ENCODE data around the gene CCN2.

The CCN2 gene

DNA sequence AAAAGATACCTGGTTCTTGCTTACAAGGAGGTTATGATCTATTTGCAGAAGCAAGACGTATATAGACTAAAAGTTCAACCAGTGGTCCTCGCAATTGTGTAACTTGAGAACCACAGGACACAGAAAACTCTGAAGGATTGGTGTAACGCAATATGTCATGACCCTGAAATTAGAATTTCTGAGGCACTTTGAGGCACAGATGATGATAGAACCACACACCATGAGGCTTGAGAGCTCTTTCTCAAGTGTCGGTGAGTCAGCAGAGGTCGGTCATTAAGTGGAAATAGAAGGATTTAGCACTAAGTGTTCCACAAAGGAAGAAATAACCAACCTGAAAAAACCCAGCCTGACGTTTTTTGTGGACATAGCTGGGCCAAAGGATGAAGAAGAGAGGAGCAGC lies 15.3 kb upstream of the CCN2 start:
- no peak for DNase-seq (ENCODE audit: low read depth)

DNA sequence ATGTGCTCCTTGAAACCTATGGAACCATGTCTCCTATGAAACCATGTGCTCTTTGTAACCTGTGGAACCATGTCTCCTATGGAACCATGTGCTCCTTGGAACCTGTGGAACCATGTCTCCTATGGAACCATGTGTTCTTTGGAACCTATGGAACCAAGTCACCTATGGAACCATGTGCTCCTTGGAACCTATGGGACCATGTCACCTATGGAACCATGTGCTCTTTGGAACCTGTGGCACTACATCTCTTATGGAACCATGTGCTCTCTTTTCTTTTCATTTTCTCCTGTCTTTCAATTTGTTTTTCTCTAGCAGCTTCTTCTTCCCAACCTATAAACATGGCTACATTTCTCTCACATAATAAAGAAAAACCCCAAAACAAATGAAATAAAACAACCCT lies 11.9 kb upstream of the CCN2 start:
- no peak for DNase-seq (ENCODE audit: low read depth)

DNA sequence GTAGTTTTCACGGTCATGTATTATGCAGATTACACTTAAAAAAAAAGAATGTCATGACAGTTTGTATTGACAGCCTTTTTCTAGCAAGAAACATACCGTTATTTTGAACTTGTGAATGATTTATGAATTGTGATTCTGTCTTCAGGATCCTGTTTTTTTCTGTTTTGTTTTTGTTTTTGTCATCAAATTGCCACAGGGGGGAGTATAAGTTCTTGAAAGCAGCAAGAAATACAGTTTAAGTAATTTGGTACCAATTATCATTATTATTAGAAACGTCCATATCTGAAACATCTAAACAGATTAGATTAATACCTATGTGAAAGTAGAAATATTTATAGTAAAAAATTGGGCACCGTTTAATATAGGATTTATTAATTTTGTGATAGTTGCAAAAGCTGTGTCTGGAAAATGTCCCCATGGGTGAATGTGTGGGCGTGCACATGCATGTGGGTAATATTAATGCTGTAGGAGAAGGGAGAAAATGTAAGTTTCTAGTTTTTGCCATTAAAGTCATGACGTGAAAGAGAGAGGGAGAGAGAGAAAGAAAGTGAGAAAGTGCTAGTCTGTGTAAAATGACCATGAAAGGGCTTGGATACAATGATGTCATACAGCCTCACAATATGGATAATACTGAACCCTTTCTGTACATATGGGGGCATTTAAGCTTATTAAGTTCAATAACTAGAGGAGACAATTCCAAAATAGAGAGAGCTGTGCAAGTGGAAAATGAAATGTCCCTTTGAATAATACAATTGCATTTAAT lies 9.4 kb upstream of the CCN2 start:
- no peak for DNase-seq (ENCODE audit: low read depth)

DNA sequence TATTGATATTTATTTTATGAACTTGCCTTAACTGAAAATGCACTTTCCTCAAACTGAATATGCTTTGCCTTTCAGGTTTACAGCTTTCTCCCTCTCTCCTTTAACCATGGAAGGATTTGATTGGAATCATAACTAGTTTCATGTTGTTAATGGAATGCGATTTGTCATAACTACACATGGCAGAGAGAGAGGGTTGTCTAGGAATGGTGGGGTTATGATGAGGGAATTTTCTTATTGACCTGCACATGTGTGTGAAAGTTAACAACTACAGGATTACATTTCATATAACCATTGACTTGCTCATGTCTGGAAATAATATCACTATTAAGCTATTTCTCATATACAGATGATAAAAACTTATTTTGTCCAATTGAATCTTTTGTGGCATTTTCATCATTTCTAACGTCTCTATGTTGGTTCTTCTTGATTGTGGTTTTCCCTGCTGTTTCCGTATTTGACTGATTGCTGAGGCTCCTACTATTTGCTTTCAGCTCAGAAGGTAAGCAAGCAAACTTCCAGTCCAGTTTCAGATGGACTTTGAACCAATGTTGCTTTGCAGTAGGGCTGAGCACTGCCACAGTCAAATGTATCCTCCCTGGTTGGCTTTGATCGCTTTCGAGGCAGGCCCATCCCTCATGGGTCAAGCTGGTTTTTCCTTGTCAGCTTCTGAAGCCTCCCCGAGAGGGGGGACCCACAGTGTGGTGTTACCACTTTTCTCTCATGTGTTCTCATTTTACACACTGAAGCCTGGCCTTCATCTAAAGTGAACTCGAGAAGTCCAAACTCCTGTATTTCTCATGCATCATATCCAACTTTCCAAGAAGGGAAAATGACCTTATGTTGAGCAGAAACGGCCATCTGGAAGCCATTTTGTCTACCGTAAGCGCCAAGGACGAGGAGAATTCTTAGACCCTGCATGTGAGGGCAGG lies 7.6 kb upstream of the CCN2 start:
- DNase-seq (ENCODE audit: low read depth), result no peak

DNA sequence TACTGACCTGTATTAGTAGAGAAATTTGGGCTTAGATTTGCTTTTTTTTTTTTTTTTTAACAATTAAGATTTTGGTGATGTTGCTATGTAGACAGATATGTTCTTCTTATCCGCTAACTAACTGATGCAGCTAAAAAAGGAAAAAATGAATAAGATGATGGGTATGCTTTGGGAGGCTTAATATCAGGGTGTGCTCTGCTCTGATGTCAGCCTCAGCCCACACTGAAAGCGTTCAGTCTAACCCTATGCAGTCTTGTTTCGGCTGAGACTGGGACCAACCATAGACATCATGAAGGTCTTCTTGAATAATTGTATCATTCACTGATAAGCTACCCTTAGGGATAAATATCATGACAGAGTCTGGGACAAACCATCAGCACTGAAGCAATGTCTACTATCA lies 6.9 kb upstream of the CCN2 start:
- DNase-seq (ENCODE audit: low read depth), result no peak

DNA sequence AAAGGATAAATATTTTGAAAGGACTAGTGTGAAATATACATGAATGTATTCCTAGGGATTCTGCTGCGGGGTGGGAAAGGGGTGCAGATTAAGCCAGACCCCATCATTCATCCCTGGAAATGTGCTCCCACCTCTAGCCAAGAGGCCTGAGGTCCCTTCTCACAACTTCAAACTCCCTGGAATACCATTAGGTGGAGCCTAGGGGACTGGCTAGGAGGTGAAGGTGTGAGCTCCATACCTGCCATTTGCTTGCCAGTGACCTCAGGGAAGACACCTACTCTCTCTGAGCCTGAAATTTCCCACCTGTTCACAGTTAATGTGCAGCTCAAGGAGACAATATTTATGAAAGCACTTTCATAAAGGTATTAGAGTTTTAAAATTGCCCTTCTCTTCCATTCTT lies 4.7 kb upstream of the CCN2 start:
- DNase-seq (ENCODE audit: low read depth), result no peak

DNA sequence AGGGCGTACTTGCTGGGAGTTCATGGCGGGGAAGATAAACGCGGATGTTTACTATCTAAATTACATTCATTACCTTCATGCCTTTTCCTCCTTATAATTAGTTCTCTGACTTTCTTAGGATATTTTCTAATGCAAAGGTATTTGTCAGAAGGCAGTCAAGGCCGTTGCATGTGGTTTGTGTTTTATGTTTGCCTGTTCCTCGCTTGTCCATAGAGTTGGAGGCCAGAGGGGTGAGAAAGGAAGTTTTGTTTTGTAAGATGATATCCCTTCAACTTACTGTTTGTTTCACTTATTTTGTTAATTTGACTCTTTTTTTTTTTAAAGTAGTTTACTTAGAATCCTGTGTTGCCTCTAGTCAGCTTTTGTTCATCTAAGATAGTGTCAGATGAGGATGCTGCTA lies 4.0 kb upstream of the CCN2 start:
- no peak for DNase-seq (ENCODE audit: low read depth)

DNA sequence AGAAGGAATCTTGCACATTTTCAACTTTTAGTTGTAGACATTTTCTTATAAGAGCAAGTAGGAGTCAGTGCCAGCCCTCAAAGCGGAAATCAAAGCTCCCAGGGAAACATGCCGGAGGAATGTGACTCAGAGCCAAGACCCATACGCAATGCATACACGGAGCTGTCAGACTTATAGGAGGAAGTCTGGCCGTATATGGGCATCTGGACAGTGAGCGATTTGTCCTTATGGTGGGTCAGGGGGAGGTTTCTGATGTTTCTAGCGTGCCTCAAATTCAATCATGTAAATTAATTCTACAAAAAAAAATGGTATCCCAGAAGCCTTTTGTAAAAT lies 3.6 kb upstream of the CCN2 start:
- DNase-seq (ENCODE audit: low read depth), result no peak

DNA sequence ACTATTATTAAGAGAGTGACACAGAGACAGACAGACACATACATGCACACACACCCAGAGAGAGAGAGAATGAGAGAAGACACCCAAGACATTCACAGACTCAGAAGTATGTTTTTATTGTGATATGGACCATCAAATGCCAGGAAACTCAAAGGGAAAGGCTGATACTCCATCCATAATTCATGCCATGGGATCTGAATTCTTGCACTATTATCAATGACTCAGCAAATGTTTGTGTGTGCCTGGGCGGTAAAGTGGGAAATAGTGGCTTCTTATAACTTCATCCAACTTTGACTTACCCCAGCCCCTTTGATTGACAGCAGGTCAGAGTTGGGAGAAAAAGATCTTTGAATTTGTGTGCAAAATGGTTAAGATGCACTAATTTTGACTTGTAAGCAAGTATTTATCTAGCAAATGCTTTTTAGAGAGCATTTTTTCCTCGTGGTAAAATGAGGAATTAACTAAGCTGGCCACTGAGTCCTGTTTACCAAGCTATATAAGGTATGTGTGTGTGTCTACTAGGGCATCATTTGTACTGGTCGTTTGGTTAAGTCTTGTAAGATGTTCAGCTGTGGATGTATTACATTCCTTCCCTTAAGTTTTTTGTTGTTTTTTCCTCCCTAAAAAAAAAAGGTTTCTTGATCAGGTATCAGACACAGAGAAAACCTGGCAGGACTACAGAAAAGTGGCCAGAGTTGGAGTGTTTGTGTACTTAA lies 3.0 kb upstream of the CCN2 start:
- DNase-seq (ENCODE audit: low read depth), result no peak

DNA sequence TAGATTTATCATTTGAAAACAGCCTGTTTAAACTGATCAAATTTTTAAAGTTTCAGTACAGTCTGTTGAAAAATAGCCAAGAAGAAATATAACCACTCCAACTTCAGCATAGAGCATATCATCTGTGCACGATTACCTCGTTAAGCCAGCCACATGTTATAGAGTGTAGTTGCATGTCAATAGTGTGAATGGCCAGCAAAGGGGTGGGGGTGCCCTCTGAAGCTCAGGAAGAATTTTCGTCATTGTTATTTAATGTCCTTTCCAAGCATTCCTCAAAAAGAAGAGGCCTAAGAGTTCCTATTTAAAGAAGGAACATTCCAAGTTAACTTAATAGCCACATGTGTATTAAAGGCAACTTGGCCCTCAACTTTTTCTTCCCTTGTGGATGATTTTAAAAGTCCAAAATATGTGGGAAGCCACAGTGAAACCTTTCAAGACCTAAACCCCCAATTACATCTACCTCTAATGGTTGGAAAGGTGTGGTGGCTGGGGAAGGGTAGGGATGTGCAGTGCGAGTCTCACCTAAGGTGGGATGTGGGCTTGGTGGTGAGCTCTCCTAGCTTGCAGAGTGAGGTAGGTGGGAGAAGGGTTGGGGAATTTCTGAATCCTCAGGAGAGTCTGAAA lies 1.8 kb upstream of the CCN2 start:
- no peak for DNase-seq (ENCODE audit: low read depth)

DNA sequence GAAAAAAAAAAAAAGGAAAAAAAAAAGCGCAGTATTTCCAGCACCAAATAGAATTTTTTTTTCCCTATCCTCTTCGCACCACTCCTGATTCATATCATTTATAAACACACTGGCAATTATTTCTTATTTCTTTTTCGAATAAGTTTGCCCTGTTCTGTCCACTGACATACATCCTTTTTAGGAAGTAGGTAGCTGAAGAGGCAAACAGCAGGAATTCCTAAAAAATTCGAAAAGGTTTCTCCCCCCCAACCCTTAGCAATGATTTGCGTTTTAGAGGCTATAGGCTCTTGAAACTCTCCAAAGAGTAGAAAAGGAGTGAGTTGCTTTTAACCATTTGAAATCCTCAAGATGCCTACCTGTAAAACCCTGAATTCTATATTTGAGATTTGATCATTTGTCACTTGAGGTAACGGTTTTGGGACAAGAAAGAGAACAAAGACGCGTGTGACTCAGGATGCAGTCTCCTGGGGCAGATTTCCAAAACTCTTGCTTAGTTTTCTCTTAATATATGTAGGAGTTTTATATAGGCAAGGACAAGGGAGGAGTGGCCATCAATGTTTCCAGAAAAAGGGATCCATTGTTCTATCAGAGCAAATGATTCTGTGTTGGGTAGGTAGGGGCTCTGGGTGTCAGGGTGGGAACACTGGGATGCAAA lies 531 bp upstream of the CCN2 start:
- no peak for DNase-seq (ENCODE audit: low read depth)

DNA sequence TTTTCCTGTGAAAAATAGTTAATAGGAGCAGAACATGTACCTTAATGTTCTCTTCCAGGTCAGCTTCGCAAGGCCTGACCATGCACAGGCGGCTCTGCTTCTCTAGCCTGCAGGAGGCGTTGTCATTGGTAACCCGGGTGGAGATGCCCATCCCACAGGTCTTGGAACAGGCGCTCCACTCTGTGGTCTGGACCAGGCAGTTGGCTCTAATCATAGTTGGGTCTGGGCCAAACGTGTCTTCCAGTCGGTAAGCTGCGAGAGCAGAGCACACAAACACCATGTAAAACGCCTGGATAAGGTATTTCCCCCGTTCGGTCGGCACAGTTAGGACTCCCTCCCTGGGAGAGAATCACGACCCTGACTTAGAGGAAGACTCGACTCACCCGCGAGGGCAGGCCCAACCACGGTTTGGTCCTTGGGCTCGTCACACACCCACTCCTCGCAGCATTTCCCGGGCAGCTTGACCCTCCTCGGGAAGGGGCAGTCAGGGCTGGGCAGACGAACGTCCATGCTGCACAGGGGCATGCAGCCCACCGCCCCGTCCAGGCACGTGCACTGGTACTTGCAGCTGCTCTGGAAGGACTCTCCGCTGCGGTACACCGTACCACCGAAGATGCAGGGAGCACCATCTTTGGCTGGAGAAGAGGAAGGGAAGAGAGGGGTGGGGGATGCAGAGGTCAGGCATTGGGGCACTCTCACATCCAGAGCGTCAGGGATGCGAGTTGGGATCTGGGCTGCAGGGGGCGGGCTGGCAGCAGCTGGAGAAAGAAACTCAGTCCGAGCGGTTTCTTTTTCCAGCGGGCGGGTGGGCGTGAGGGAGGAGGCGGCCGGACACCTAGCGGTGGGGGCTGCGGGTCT lies 1.0 kb downstream of the CCN2 start:
- no peak for DNase-seq (ENCODE audit: low read depth)

DNA sequence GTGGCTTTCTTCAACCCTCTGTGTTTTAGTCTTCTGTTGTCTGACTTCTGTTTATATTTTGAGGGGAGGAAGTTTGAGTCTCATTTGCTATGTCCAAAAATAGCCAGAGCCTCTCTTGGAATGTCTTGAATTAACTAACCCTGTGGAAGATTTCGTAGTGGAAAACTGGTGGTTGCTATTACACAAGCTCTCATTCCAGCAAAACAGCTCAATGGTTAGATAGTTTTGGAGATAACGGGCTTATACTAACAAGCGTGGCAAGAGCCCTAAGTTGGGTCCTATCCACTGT lies 1.6 kb downstream of the CCN2 start:
- no peak for DNase-seq (ENCODE audit: low read depth)

DNA sequence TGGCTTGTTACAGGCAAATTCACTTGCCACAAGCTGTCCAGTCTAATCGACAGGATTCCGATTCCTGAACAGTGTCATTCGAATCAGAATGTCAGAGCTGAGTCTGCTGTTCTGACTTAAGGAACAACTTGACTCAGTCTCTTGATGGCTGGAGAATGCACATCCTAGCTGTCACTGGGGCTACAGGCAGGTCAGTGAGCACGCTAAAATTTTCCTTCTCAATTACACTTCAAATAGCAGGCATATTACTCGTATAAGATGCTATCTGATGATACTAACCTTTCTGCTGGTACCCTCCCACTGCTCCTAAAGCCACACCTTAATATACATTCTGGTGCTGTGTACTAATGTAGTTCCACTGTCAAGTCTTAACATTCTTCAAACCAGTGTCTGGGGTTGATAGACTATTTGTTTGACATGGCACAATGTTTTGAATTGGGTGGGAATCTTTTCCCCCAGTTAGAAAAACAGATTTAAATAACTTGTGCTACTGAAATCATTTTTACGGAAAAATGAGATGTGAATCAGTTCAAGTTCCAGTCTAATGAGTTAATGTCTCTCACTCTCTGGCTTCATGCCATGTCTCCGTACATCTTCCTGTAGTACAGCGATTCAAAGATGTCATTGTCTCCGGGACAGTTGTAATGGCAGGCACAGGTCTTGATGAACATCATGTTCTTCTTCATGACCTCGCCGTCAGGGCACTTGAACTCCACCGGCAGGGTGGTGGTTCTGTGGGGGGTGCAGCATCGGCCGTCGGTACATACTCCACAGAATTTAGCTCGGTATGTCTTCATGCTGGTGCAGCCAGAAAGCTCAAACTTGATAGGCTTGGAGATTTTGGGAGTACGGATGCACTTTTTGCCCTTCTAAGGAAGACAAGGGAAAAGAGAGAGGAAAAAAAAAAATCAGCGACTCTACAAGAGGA lies 2.2 kb downstream of the CCN2 start:
- DNase-seq (ENCODE audit: low read depth), result no peak

DNA sequence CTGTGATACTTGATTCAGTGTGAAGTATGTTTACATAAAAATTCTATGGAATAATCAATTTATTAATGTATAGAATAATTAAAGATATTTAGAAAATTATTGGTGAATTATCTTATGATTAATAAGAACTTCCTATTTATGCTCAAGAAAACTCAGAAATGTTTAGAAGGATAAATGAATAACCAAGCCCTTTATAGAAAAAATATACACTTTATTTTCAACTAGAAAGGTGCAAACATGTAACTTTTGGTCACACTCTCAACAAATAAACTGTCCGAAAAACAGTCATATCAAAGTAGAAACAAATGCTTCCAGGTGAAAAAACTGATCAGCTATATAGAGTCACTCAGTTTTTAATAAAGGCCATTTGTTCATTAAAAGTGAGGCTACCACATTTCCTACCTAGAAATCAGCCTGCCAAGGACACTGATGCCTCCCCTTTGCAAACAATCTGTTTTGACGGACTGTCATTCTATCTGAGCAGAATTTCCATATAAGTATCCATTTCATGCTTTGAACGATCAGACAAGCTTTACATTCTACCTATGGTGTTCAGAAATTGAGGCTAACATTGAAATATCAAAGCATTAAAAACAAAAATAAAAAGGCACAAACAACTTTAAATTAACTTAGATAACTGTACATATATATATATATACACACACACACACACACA lies 3.0 kb downstream of the CCN2 start:
- DNase-seq (ENCODE audit: low read depth), result no peak

DNA sequence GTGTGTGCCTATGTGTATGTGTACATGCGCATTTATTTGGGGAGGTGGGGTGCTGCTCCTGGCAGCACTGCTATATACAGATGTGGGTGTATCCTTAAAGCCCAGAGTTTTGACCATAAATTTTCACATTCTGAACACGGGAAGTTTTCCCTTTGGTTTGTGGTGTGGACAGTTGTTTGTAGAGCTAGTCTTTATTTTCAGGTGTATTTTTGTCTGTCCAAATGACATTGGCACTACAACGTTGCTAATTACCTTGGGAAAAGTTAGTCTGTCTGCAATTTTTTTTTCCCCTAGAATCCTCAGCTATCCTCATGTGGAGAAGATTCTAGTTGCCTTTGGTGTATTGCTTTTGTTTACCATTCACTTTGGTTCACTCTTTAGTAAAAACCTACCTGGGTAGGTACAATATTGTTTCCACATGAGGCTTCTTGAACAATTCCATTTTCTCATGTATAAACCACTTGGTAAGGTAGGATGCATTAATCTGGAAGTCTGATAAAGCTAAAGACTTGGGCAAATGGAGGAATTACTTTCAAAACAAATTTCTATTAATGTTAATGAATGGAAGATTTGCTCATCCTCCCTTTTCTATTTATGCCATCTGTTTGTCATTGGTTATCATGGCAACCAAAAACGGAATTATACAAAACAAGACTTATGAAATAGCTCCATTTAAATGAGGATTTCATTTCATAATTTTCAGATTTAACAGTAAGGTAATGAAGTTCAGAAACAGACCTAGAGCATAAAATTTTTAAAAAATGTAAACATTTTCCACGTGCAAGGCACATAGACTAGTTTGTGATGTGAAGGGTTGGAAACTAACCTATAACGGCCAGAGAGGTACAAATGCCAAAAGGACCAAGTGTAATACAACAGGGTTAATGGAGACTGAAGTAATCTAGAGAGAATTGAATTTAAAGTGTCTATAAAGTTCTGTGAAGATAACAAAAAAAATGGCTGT lies 3.9 kb downstream of the CCN2 start:
- no peak for DNase-seq (ENCODE audit: low read depth)

DNA sequence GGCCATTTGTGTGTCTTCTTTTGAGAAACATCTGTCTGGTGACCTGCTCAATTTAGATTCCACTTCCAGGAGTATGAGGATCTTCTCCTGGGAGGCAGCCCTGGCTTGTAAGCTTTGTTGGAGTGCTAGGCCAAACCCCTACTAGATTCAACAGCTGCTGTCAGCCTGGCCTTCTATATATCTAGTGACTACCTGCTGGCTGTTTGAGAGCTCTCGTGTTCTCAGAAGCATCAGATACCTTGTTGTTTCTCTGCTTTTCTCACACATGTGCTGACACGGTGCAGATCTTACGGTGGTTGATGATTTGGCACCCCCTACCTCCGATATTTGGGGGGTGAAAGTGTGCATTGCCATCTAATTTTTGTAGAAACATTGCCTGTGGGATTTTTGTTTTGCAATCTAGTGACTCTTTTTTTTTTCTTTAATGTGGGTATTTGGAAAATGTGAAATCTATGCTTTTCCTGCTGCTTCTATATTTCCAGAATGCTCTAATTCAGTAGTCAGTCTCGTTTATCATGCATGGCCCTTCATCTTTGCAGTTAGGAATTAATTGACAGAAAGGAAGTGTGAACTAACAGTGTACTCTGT lies 4.7 kb downstream of the CCN2 start:
- DNase-seq (ENCODE audit: low read depth), result no peak

DNA sequence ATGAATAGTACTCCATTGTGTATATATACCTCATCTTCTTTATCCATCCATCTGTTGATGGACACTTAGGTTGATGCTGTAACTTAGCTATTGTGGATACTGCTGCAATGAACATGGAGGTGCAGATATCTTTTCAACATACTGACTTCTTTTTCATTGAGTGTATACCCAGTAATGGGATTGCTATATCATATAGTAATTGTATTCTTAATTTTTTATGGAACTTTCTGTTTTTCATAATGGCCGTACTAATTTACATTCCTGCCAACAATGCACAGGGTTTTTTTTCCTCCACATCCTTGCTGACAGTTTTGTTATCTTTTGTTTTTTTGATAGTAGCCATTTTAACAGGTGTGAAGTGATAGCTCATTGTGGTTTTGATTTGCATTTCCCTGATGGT lies 5.2 kb downstream of the CCN2 start:
- DNase-seq (ENCODE audit: low read depth), result no peak
